LoVo (cell line): ENCODE measurements around the gene GPM6B.

Experiments used
- DNase-seq: peaks from one replicate; pipeline ENCODE4 v3.0.0-alpha.2; 2016; ENCODE audit warnings: low spot score

GPM6B gene

GRCh38 chrX:13824746-13825145, 7.9 kb upstream of the GPM6B start:
- no peak for DNase-seq

GRCh38 chrX:13821738-13822137, 4.8 kb upstream of the GPM6B start:
- no peak for DNase-seq

- DNase-seq, result no peak
Observed at GRCh38 chrX:13816176-13816575, 717 bp downstream of the GPM6B start.

- no peak for DNase-seq
Observed at GRCh38 chrX:13815664-13816063, 1.2 kb downstream of the GPM6B start.

DNA sequence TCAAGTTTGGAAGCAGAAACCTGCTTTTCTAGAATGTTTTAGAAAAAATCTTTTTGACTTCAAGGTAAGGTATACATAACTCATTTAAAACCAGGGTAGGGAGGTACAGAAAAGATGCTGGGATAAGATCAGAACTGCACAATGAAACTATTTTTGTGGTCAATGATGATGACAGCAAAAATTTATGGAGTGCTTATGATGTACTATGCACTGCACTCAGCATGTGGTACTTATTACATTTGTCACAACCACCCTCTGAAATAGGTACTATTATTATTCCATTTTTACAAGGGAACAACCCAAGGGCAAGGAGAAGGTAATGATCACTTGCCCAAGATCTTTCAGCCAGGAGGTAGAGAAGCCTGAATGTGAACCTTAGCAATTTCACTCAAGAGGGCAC, 8.0 kb downstream of the GPM6B start:
- no peak for DNase-seq

GRCh38 chrX:13808293-13808692, 8.6 kb downstream of the GPM6B start:
- DNase-seq, result no peak

GRCh38 chrX:13805241-13805640, 11.7 kb downstream of the GPM6B start:
- DNase-seq, result no peak

- DNase-seq, result no peak
Observed at GRCh38 chrX:13803116-13803515, 13.8 kb downstream of the GPM6B start.

GRCh38 chrX:13798184-13798583, 18.7 kb downstream of the GPM6B start:
- DNase-seq, result no peak

- DNase-seq, result no peak
Observed at GRCh38 chrX:13797512-13797911, 19.4 kb downstream of the GPM6B start.

DNA sequence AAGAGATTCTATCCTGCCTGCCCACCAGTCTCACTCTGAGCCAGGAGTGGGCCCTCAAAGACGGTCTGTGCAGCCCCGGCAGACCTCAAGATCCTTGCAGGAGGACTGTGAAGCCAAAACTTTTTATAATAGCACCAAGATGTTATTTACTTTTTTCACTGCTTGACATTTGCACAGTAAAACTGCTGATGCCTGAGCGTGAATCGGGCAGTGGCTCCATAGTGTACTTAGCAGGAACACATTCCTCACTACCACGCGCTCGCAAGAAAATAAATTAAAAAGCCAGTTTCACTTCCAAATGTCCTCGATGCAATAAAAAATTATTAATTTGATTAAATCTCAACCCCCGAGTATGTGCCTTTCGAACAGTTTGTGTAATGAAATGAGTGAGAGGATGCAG, 22.5 kb downstream of the GPM6B start:
- no peak for DNase-seq

DNA sequence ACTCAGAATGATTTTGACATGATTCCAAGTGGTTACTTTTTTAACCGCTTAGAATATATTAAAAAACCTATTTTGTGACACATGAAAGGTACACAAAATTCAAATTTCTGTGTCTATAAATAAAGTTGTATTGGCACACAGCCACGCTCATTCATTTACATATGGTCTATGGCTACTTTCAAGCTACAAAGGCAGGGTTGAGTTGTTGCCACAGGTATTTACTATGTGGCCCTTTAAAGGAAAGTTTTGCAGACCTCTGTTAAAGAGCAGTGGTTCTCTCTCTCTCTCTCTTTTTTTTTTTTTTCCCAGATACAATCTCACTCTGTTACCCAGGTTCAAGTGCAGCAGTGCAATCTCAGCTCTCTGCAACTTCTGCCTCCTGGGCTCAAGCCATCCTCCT, 23.0 kb downstream of the GPM6B start:
- no peak for DNase-seq

DNA sequence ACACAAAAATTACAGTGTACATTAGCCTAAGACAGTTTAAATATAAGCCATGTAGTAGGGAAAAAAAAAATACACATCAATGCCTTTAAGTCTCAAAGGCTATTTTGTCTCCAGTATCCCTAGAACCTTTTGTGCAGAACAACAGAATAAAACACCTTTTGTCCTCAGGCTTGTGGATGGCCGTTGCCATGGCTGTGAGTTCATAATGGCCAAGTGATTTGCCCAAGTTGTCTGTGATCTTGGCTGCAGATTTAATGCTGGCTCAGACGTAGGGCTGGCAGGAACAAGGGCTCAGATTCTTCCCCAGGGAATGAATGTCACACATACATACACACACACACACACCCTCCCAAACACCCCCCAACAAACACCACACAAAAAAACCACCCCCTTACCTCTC, 25.3 kb downstream of the GPM6B start:
- no peak for DNase-seq

DNA sequence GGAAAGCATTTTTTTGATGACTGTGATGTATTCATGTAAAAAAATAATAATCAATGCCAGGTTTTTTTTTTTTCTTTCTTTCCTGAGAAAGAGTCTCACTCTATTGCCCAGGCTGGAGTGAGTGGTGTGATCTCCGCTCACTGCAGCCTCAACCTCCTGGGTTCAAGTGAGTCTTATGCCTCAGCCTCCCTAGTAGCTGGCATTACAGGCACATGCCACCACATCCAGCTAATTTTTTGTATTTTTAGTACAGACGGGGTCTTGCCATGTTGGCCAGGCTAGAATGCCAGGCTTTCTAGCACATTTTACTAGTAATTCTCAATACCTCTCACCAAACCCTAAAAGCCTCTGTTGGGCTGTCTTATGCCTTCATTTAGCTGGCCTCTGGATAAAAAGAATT, 25.7 kb downstream of the GPM6B start:
- no peak for DNase-seq

- no peak for DNase-seq
Observed at GRCh38 chrX:13790206-13791131, 26.4 kb downstream of the GPM6B start.

GRCh38 chrX:13786048-13786447, 30.8 kb downstream of the GPM6B start:
- no peak for DNase-seq

- DNase-seq, result no peak
Observed at GRCh38 chrX:13780868-13781427, 35.9 kb downstream of the GPM6B start.

- DNase-seq, result no peak
Observed at GRCh38 chrX:13778916-13779315, 38.0 kb downstream of the GPM6B start.

DNA sequence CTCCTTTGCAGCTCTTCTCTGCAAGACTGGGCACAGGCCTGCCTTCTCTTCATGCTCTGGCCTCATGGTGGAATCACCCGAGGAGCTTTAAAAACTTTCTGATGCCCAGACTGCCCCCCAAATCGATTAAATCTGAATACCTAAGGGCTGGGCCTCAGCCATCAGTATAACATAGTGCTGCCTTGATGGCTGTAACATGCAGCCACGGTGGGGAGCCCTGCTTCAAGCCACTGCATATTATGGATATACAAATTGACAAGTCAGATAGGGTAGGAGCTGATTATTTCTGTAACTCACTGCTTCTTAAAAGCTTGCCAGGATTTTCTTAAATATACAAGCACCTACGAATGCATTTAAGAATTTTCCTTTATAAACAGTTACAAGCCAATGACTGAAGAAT, 40.5 kb downstream of the GPM6B start:
- DNase-seq, result no peak

DNA sequence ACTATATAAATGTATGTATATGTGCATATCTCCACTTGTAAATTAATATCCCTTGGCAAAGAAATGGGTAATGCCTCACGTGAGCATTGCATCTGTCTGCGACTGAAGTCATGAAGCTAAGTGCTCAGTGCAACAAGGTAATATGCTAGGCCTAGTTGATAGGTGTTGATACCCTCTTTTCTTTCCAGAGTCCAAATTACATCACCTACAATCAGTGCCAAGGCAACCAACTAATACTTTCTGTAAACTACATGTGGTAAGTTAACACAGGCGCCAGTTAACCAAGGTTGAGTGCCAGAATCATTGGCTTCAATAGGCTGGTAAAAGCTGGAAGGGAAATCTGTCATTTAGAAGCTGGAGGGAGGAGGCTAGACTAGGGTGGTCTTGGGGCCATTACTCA, 41.1 kb downstream of the GPM6B start:
- no peak for DNase-seq

DNA sequence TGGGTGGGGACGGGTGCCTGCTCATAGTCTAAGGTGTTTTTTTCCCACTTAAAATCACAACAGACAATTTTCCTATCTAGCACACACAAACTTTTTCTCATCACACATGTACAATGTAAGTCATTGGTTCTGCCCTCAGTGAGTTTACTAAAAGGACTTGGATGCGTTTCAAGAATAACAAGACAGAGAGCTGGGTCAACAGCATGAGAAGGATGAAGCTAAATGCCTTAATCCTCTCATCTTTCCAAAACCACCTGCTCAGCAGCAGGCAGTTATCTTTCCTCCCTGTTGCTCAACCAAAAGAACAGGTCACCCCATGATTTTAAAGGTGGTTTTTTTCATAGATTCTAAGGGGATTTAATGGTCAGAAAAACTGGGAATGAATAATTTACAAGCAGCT, 42.2 kb downstream of the GPM6B start:
- no peak for DNase-seq

DNA sequence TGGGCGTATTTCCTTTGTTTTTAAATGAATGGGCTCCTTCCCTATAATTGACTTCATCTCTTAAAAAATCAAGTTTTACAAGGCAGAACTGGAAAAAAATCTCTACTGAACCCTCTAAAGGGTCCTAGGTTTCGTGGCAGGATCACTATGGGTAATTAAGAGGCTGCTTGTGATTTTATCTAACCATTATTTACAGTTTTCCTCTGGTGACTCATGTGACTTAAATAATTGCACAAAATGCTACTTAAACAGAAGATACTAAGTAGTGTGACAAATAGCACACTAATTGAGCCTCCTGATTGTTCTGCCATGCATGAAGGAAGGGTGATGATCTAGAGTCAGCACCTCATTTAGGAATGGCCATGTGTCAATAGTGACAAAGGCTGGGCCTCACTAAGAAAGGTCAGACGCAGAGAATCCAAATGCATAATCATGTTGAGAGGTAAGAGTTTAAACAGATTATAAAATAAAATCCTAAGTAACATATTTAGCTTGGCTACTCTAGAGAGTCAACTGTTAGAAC, 46.8 kb downstream of the GPM6B start:
- DNase-seq, result no peak

- DNase-seq, result no peak
Observed at GRCh38 chrX:13768939-13769338, 48.0 kb downstream of the GPM6B start.

DNA sequence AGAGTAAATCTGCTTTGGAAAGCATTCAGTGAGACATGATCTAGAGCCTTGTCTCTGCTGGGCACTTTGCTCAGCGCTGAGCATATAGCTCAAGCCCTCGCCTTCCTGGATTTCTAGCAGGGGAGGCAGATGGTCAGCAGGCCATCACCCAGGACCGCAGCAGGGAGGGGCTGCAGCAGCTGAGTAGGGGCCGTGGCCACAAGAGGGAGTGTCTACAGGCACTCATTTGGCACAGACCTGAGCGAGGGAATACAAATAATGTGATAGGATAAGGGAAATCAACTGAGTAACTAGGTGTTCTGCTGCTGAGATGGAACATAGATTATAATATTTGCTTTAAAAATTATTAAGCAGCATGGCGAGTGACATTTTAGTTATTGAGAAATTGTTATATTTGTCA, 52.1 kb downstream of the GPM6B start:
- no peak for DNase-seq
